ENCODE results near the gene GNB4. TPM values are rescaled to one million over a fixed set of nuclear protein-coding genes. Genes with fewer than 3 reads are reported as not detected.

GNB4 gene
- total RNA-seq, 2 experiments from 2014 or later: 6.2 to 7.1 TPM

GRCh38 chr3:179454887-179455286 lies 3.6 kb upstream of the GNB4 start:
- Mint-ChIP-seq H3K9me3 (no peaks in the 10 kb centered on the region), H3K4me1 (peaks cover 12% of the 10 kb centered on the region), H3K36me3 (no peaks in the 10 kb centered on the region), H3K27ac (no peak overlapping the region), H3K27me3 (peaks cover 73% of the 10 kb centered on the region), H3K4me3 (no peak overlapping the region)
- ATAC-seq (ENCODE audit: low read depth): no peak
- POLR2A ChIA-PET: no interaction called here
- DNase-seq: no peak

GRCh38 chr3:179453967-179454366 lies 2.7 kb upstream of the GNB4 start:
- Mint-ChIP-seq H3K27ac (no peak overlapping the region), H3K9me3 (no peaks in the 10 kb centered on the region), H3K4me1 (peaks cover 21% of the 10 kb centered on the region), H3K27me3 (peaks cover 70% of the 10 kb centered on the region), H3K36me3 (no peaks in the 10 kb centered on the region), H3K4me3 (no peak overlapping the region)
- ATAC-seq (ENCODE audit: low read depth) (no peak), DNase-seq (no peak)
- POLR2A ChIA-PET: no interaction called here

GRCh38 chr3:179452872-179453271 lies 1.6 kb upstream of the GNB4 start:
- peaks cover 22% of the 10 kb centered on the region for H3K4me1 Mint-ChIP-seq
- H3K36me3 Mint-ChIP-seq: no peaks in the 10 kb centered on the region
- H3K27ac Mint-ChIP-seq: no peak overlapping the region
- DNase-seq (no peak), ATAC-seq (ENCODE audit: low read depth) (no peak)
- H3K27me3 Mint-ChIP-seq: peaks cover 72% of the 10 kb centered on the region
- H3K9me3 Mint-ChIP-seq: no peaks in the 10 kb centered on the region
- POLR2A ChIA-PET: no interaction called here
- H3K4me3 Mint-ChIP-seq: no peak overlapping the region

GRCh38 chr3:179452176-179452564 lies 900 bp upstream of the GNB4 start:
- POLR2A ChIA-PET: interaction anchor here (1.1 to 1.9 kb wide), 3 partner anchors 12 to 131 kb away, joined by 4 to 5 read pairs (median 4); no protein-coding TSS in a partner anchor
- H3K27me3 Mint-ChIP-seq: peaks cover 67% of the 10 kb centered on the region
- peak overlapping the region; percentile 17 for H3K27ac Mint-ChIP-seq
- no peak for DNase-seq
- H3K36me3 Mint-ChIP-seq: no peaks in the 10 kb centered on the region
- H3K9me3 Mint-ChIP-seq: no peaks in the 10 kb centered on the region
- ATAC-seq (ENCODE audit: low read depth): no peak
- H3K4me3 Mint-ChIP-seq: peak overlapping the region; percentile 84
- H3K4me1 Mint-ChIP-seq: peaks cover 22% of the 10 kb centered on the region

- Mint-ChIP-seq H3K4me1 (peaks cover 22% of the 10 kb centered on the region), H3K9me3 (no peaks in the 10 kb centered on the region), H3K27ac (peak overlapping the region; percentile 82), H3K36me3 (peaks cover 2% of the 10 kb centered on the region), H3K27me3 (peaks cover 56% of the 10 kb centered on the region), H3K4me3 (peak overlapping the region; percentile 88)
- POLR2A ChIA-PET: interaction anchor here (0.6 to 1.9 kb wide), 6 partner anchors 12 to 186 kb away, joined by 3 to 6 read pairs (median 4); partner anchors contain the start of genes ACTL6A and ZNF639
- ATAC-seq (ENCODE audit: low read depth) (peak; percentile 69), DNase-seq (no peak)
Measured at GRCh38 chr3:179450901-179451264, 387 bp downstream of the GNB4 start.

GRCh38 chr3:179450261-179450701 lies 989 bp downstream of the GNB4 start:
- no peaks in the 10 kb centered on the region for H3K9me3 Mint-ChIP-seq
- ATAC-seq (ENCODE audit: low read depth) (no peak), DNase-seq (no peak)
- peaks cover 50% of the 10 kb centered on the region for H3K27me3 Mint-ChIP-seq
- H3K4me3 Mint-ChIP-seq: peak overlapping the region; percentile 88
- H3K36me3 Mint-ChIP-seq: peaks cover 2% of the 10 kb centered on the region
- H3K27ac Mint-ChIP-seq: peak overlapping the region; percentile 82
- POLR2A ChIA-PET: interaction anchor here (1.6 to 1.9 kb wide), 3 partner anchors 14 to 129 kb away, joined by 4 to 6 read pairs (median 5); partner anchors contain the start of gene ACTL6A
- peaks cover 22% of the 10 kb centered on the region for H3K4me1 Mint-ChIP-seq

GRCh38 chr3:179449636-179450035 lies 1.6 kb downstream of the GNB4 start:
- Mint-ChIP-seq H3K9me3 (no peaks in the 10 kb centered on the region), H3K36me3 (peaks cover 2% of the 10 kb centered on the region), H3K27ac (no peak overlapping the region), H3K4me3 (peak overlapping the region; percentile 88), H3K4me1 (peaks cover 22% of the 10 kb centered on the region), H3K27me3 (peaks cover 44% of the 10 kb centered on the region)
- ATAC-seq (ENCODE audit: low read depth): no peak
- POLR2A ChIA-PET: no interaction called here
- DNase-seq: no peak

GRCh38 chr3:179447251-179447650 lies 4.0 kb downstream of the GNB4 start:
- POLR2A ChIA-PET: no interaction called here
- Mint-ChIP-seq H3K27me3 (peaks cover 21% of the 10 kb centered on the region), H3K4me1 (peaks cover 22% of the 10 kb centered on the region), H3K36me3 (peaks cover 2% of the 10 kb centered on the region), H3K27ac (no peak overlapping the region), H3K4me3 (no peak overlapping the region), H3K9me3 (no peaks in the 10 kb centered on the region)
- no peak for DNase-seq
- no peak for ATAC-seq (ENCODE audit: low read depth)

GRCh38 chr3:179446501-179446900 lies 4.8 kb downstream of the GNB4 start:
- Mint-ChIP-seq H3K27ac (no peak overlapping the region), H3K27me3 (peaks cover 14% of the 10 kb centered on the region), H3K36me3 (peaks cover 2% of the 10 kb centered on the region), H3K4me3 (no peak overlapping the region), H3K4me1 (peaks cover 17% of the 10 kb centered on the region), H3K9me3 (no peaks in the 10 kb centered on the region)
- POLR2A ChIA-PET: no interaction called here
- DNase-seq (no peak), ATAC-seq (ENCODE audit: low read depth) (no peak)

- Mint-ChIP-seq H3K4me3 (no peak overlapping the region), H3K27me3 (peaks cover 3% of the 10 kb centered on the region), H3K36me3 (no peaks in the 10 kb centered on the region), H3K9me3 (no peaks in the 10 kb centered on the region), H3K4me1 (peaks cover 4% of the 10 kb centered on the region), H3K27ac (no peak overlapping the region)
- DNase-seq (no peak), ATAC-seq (ENCODE audit: low read depth) (no peak)
- POLR2A ChIA-PET: interaction anchor here (1.4 kb wide), 1 partner anchor 13 kb away, joined by 4 read pairs; the partner anchor contains the start of gene GNB4
Measured at GRCh38 chr3:179438841-179439240, 12.4 kb downstream of the GNB4 start.

- Mint-ChIP-seq H3K9me3 (no peaks in the 10 kb centered on the region), H3K4me1 (peaks cover 4% of the 10 kb centered on the region), H3K36me3 (no peaks in the 10 kb centered on the region), H3K4me3 (no peak overlapping the region), H3K27ac (no peak overlapping the region), H3K27me3 (peaks cover 12% of the 10 kb centered on the region)
- POLR2A ChIA-PET: no interaction called here
- no peak for DNase-seq
- ATAC-seq (ENCODE audit: low read depth): no peak
Measured at GRCh38 chr3:179436517-179436916, 14.8 kb downstream of the GNB4 start.

- no peaks in the 10 kb centered on the region for H3K36me3 Mint-ChIP-seq
- ATAC-seq (ENCODE audit: low read depth): no peak
- DNase-seq: no peak
- H3K27me3 Mint-ChIP-seq: peaks cover 9% of the 10 kb centered on the region
- no peaks in the 10 kb centered on the region for H3K9me3 Mint-ChIP-seq
- H3K4me3 Mint-ChIP-seq: no peak overlapping the region
- POLR2A ChIA-PET: no interaction called here
- no peak overlapping the region for H3K27ac Mint-ChIP-seq
- no peaks in the 10 kb centered on the region for H3K4me1 Mint-ChIP-seq
Measured at GRCh38 chr3:179432451-179432850, 18.8 kb downstream of the GNB4 start.

GRCh38 chr3:179432021-179432420 lies 19.2 kb downstream of the GNB4 start:
- H3K4me3 Mint-ChIP-seq: no peak overlapping the region
- ATAC-seq (ENCODE audit: low read depth) (no peak), DNase-seq (no peak)
- no peaks in the 10 kb centered on the region for H3K9me3 Mint-ChIP-seq
- POLR2A ChIA-PET: no interaction called here
- peaks cover 9% of the 10 kb centered on the region for H3K27me3 Mint-ChIP-seq
- no peaks in the 10 kb centered on the region for H3K4me1 Mint-ChIP-seq
- peaks cover 1% of the 10 kb centered on the region for H3K36me3 Mint-ChIP-seq
- no peak overlapping the region for H3K27ac Mint-ChIP-seq

GRCh38 chr3:179430277-179430870 lies 20.9 kb downstream of the GNB4 start:
- H3K4me3 Mint-ChIP-seq: no peak overlapping the region
- H3K4me1 Mint-ChIP-seq: no peaks in the 10 kb centered on the region
- peaks cover 9% of the 10 kb centered on the region for H3K27me3 Mint-ChIP-seq
- no peak for ATAC-seq (ENCODE audit: low read depth)
- no peak overlapping the region for H3K27ac Mint-ChIP-seq
- DNase-seq: no peak
- H3K9me3 Mint-ChIP-seq: no peaks in the 10 kb centered on the region
- peaks cover 6% of the 10 kb centered on the region for H3K36me3 Mint-ChIP-seq
- POLR2A ChIA-PET: no interaction called here
